SU-DHL-6 (cell line): Measurements from ENCODE around the gene GFER.
"Not testable (repeated sequence)": the region's sequence is repeated elsewhere in the genome, so short reads cannot be mapped to it uniquely, and the experiment has no call there.

Experiments used
- H2AFZ ChIP-seq: fragments of 200-600 bp; sonication (generic); 2 replicates; pipeline ENCODE4 v1.6.1; 2014; ENCODE audit warnings: low read depth, mild to moderate bottlenecking, moderate library complexity, mixed read lengths, antibody characterized with exemption, low read length; ENCODE audit not compliant: severe bottlenecking
- H3F3A ChIP-seq: fragments of 200-600 bp; shearing (Covaris generic); 2 replicates; pipeline ENCODE4 v1.6.0; 2016; ENCODE audit warnings: antibody characterized with exemption, mild to moderate bottlenecking; ENCODE audit not compliant: insufficient read depth
- H3K27ac ChIP-seq: fragments of 200-600 bp; sonication (generic); 2 replicates; pipeline ENCODE4 v1.5.1; 2016; ENCODE audit warnings: low read depth, mild to moderate bottlenecking, low read length, moderate library complexity, mixed read lengths
- H3K27me3 ChIP-seq: fragments of 200-600 bp; sonication (generic), shearing (Covaris generic); 2 replicates; pipeline ENCODE4 v1.6.0; 2014; ENCODE audit warnings: mild to moderate bottlenecking, low read length
- H3K36me3 ChIP-seq: fragments of 200-600 bp; sonication (generic); 2 replicates; pipeline ENCODE4 v1.6.1; 2014; ENCODE audit warnings: mild to moderate bottlenecking, low read length, mixed read lengths
- H3K4me2 ChIP-seq: fragments of 300-600, 200-600 bp; shearing (Covaris generic), sonication (generic); 2 replicates; pipeline ENCODE4 v1.6.0; 2014; ENCODE audit warnings: low read length, low read depth, mild to moderate bottlenecking; ENCODE audit not compliant: poor library complexity, severe bottlenecking
- H3K4me3 ChIP-seq: fragments of 200-600 bp; sonication (generic); 2 replicates; pipeline ENCODE4 v1.5.1; 2014; ENCODE audit warnings: antibody characterized with exemption, low read length, mild to moderate bottlenecking, mixed read lengths; ENCODE audit not compliant: insufficient read depth, poor library complexity, severe bottlenecking
- H3K79me2 ChIP-seq: fragments of 200-600 bp; sonication (generic); 2 replicates; pipeline ENCODE4 v1.6.1; 2014; ENCODE audit warnings: mild to moderate bottlenecking, low read length, moderate library complexity; ENCODE audit not compliant: insufficient read depth
- H3K9ac ChIP-seq: fragments of 200-600 bp; sonication (generic); 2 replicates; pipeline ENCODE4 v1.7.0; 2014; ENCODE audit warnings: mild to moderate bottlenecking, low read length
- H3K9me2 ChIP-seq: fragments of 200-600 bp; sonication (generic); replicated peaks from 2 replicates; pipeline ENCODE4 v1.6.1; 2014; ENCODE audit warnings: low read length; ENCODE audit not compliant: insufficient read depth
- H3K9me3 ChIP-seq: fragments of 200-600 bp; sonication (generic); 2 replicates; pipeline ENCODE4 v1.6.1; 2014; ENCODE audit warnings: low read length, mixed read lengths; ENCODE audit not compliant: insufficient read depth
- H4K20me1 ChIP-seq: fragments of 200-600 bp; sonication (generic); 2 replicates; pipeline ENCODE4 v1.6.1; 2014; ENCODE audit warnings: low read depth, mild to moderate bottlenecking, antibody characterized with exemption, low read length, moderate library complexity, mixed read lengths
- EZH2phosphoT487 ChIP-seq: fragments of 200-600 bp; sonication (generic), shearing (Covaris generic); conservative IDR thresholded peaks from 2 replicates; pipeline ENCODE4 v1.6.1; 2018; ENCODE audit warnings: mild to moderate bottlenecking, antibody characterized with exemption, low read length, moderate library complexity, mixed read lengths
- TF ChIP-seq, protein P1 (sequence below): fragments of 200-600 bp; sonication (generic); IDR thresholded peaks from one replicate; pipeline ENCODE4 v1.5.1; 2017; ENCODE audit warnings: antibody characterized with exemption, mild to moderate bottlenecking, low read length, moderate library complexity; ENCODE audit not compliant: insufficient read depth, poor library complexity, severe bottlenecking

The GFER gene

DNA sequence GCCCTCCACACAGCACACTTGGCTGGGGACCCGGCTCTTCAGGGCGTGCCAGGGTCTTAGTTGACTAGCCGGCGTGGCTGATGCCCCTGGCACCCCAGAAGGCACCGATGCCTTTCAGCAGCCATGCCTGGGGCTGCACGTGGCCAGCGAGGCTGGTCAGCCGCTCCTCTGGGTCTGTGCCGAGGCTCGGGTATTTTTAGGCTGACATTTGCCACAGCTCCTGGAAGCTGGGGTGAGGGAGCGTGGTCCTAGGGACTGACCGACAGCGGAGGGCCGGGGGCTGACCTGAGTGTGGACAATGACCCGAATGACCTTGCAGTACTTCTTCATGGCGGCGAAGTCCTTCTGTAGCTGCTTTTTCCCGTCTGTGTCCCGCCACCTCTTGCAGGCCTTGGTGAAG lies 33.4 kb upstream of the GFER start:
- no peak for TF ChIP-seq EZH2phosphoT487
- TF ChIP-seq, protein P1, sequence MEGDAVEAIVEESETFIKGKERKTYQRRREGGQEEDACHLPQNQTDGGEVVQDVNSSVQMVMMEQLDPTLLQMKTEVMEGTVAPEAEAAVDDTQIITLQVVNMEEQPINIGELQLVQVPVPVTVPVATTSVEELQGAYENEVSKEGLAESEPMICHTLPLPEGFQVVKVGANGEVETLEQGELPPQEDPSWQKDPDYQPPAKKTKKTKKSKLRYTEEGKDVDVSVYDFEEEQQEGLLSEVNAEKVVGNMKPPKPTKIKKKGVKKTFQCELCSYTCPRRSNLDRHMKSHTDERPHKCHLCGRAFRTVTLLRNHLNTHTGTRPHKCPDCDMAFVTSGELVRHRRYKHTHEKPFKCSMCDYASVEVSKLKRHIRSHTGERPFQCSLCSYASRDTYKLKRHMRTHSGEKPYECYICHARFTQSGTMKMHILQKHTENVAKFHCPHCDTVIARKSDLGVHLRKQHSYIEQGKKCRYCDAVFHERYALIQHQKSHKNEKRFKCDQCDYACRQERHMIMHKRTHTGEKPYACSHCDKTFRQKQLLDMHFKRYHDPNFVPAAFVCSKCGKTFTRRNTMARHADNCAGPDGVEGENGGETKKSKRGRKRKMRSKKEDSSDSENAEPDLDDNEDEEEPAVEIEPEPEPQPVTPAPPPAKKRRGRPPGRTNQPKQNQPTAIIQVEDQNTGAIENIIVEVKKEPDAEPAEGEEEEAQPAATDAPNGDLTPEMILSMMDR = no peak
- Histone ChIP-seq H3K9ac (no peak overlapping the region), H3K27me3 (no peaks in the 10 kb centered on the region), H3K27ac (no peak overlapping the region), H3K9me3 (no peaks in the 10 kb centered on the region), H3K79me2 (no peaks in the 10 kb centered on the region), H3K36me3 (no peaks in the 10 kb centered on the region), H3K4me2 (no peak overlapping the region), H4K20me1 (no peaks in the 10 kb centered on the region), H2AFZ (no peak overlapping the region), H3F3A (no peaks in the 10 kb centered on the region), H3K9me2 (no peaks in the 10 kb centered on the region), H3K4me3 (no peak overlapping the region)

DNA sequence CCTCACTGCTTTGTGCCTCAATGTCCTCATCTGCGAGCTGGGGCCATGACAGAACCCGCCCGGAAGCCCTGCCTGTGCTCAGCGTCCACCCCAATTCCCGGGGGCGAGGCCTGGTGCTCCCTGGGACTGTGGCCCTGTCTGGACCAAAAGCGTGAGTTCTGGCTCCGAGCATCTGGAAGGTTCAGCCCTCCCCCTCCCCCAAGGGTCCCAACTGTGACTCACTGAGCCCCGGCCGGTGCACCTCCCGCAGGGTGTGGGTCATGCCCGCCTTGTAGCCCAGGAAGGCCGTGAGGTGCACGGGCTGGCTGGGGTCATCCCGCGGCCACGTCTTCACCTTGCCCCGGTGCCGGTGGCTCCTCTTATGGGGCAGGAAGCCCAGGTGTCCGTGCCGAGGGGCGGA lies 30.3 kb upstream of the GFER start:
- TF ChIP-seq, protein P1 = no peak
- no peak for TF ChIP-seq EZH2phosphoT487
- no peaks in the 10 kb centered on the region for H3K36me3 ChIP-seq
- no peak overlapping the region for H3K27ac ChIP-seq
- no peaks in the 10 kb centered on the region for H4K20me1 ChIP-seq
- H3K9me3 ChIP-seq = no peaks in the 10 kb centered on the region
- H3K4me3 ChIP-seq = no peak overlapping the region
- no peaks in the 10 kb centered on the region for H3F3A ChIP-seq
- no peaks in the 10 kb centered on the region for H3K79me2 ChIP-seq
- H3K9me2 ChIP-seq = no peaks in the 10 kb centered on the region
- no peaks in the 10 kb centered on the region for H3K27me3 ChIP-seq
- H3K9ac ChIP-seq = no peak overlapping the region
- H3K4me2 ChIP-seq = no peak overlapping the region
- no peak overlapping the region for H2AFZ ChIP-seq

DNA sequence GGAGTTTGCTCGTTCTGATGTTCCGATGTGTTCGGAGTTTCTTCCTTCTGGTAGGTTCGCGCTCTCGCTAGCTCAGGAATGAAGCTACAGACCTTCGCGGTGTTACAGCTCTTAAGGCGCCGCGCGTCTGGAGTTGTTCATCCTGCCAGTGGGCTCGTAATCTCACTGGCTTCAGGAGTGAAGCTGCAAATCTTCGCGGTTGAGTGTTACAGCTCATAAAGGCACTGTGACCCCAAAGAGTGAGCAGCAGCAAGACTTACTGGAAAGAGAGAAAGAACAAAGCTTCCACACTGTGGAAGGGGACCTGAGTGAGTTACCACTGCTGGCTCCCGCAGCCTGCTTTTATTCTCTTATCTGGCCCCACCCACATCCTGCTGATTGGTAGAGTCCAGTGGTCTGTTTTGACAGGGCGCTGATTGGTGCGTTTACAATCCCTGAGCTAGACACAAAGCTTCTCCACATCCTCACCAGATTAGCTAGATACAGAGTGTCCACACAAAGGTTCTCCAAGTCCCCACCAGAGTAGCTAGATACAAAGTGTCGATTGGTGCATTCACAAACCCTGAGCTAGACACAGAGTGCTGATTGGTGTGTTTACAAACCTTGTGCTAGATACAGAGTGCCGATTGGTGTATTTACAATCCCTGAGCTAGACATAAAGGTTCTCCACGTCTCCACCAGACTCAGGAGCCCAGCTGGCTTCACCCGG lies 26.4 kb upstream of the GFER start:
- not testable (repeated sequence) for H3K9me2 ChIP-seq, H3K9me3 ChIP-seq, H3K79me2 ChIP-seq, H3K4me2 ChIP-seq, H4K20me1 ChIP-seq, H3K36me3 ChIP-seq, H3K9ac ChIP-seq, H3K27ac ChIP-seq, H3K27me3 ChIP-seq, H3K4me3 ChIP-seq, H2AFZ ChIP-seq
- peaks cover 24% of the 10 kb centered on the region for H3F3A ChIP-seq

DNA sequence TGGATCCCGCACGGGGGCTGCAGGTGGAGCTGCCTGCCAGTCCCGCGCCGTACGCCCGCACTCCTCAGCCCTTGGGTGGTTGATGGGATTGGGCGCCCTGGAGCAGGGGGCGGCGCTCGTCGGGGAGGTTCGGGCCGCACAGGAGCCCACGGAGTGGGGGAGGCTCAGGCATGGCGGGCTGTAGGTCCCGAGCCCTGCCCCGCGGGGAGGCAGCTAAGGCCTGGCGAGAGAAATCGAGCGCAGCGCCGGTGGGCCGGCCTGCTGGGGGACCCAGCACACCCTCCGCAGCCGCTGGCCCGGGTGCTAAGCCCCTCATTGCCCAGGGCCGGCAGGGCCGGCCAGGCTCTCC lies 25.9 kb upstream of the GFER start:
- H3K4me3 ChIP-seq, H3K4me2 ChIP-seq, H3K36me3 ChIP-seq, H3K27me3 ChIP-seq, H3K9me3 ChIP-seq, H2AFZ ChIP-seq, H3K9ac ChIP-seq, H4K20me1 ChIP-seq, H3K27ac ChIP-seq, H3K9me2 ChIP-seq: not testable (repeated sequence)
- H3F3A ChIP-seq = peaks cover 29% of the 10 kb centered on the region
- peaks cover 11% of the 10 kb centered on the region for H3K79me2 ChIP-seq
